KMS-11 (cell line): ENCODE measurements around the gene MIS18A.

Experiments
- H2AFZ ChIP-seq: fragments of 200-600 bp; sonication (generic); 2 replicates; pipeline ENCODE4 v1.6.1; 2016; ENCODE audit warnings: antibody characterized with exemption, mixed run types, low read depth
- H3K27ac ChIP-seq: fragments of 200-600 bp; sonication (generic); 2 replicates; pipeline ENCODE4 v1.6.1; 2016; ENCODE audit warnings: mild to moderate bottlenecking, mixed run types
- H3K27me3 ChIP-seq: fragments of 200-600 bp; sonication (generic); 2 replicates; pipeline ENCODE4 v1.6.1; 2017; ENCODE audit warnings: mild to moderate bottlenecking, low read depth, mixed run types, moderate library complexity; ENCODE audit not compliant: insufficient read depth
- H3K36me3 ChIP-seq: fragments of 200-600 bp; sonication (generic); 2 replicates; pipeline ENCODE4 v1.6.1; 2017; ENCODE audit warnings: mild to moderate bottlenecking, mixed run types; ENCODE audit not compliant: insufficient read depth
- H3K4me1 ChIP-seq: fragments of 200-600 bp; sonication (generic); 2 replicates; pipeline ENCODE4 v1.6.1; 2016; ENCODE audit warnings: mild to moderate bottlenecking, low read depth, mixed run types; ENCODE audit not compliant: poor library complexity, severe bottlenecking
- H3K4me2 ChIP-seq: fragments of 200-600 bp; sonication (generic); 2 replicates; pipeline ENCODE4 v1.7.0; 2016; ENCODE audit warnings: mild to moderate bottlenecking, mixed run types
- H3K4me3 ChIP-seq: fragments of 200-600 bp; sonication (generic); IDR thresholded peaks from 2 replicates; pipeline ENCODE4 v1.6.1; 2017; ENCODE audit warnings: low read depth, low read length, mixed read lengths; ENCODE audit not compliant: insufficient read depth
- H3K79me2 ChIP-seq: fragments of 200-600 bp; sonication (generic); 2 replicates; pipeline ENCODE4 v1.6.1; 2016; ENCODE audit warnings: low read depth, mixed run types; ENCODE audit not compliant: insufficient read depth
- H3K9ac ChIP-seq: fragments of 200-600 bp; sonication (generic); 2 replicates; pipeline ENCODE4 v1.6.1; 2016; ENCODE audit warnings: mild to moderate bottlenecking, mixed run types
- H4K20me1 ChIP-seq: fragments of 200-600 bp; sonication (generic); 2 replicates; pipeline ENCODE4 v1.6.1; 2016; ENCODE audit warnings: mild to moderate bottlenecking, mixed run types; ENCODE audit not compliant: insufficient read depth
- TF ChIP-seq, protein P1 (sequence below): fragments of 200-600 bp; sonication (generic); conservative IDR thresholded peaks from 2 replicates; pipeline ENCODE4 v1.6.1; 2017; ENCODE audit warnings: low read depth, mild to moderate bottlenecking, antibody characterized with exemption, low read length, moderate library complexity, mixed read lengths

Gene MIS18A

DNA sequence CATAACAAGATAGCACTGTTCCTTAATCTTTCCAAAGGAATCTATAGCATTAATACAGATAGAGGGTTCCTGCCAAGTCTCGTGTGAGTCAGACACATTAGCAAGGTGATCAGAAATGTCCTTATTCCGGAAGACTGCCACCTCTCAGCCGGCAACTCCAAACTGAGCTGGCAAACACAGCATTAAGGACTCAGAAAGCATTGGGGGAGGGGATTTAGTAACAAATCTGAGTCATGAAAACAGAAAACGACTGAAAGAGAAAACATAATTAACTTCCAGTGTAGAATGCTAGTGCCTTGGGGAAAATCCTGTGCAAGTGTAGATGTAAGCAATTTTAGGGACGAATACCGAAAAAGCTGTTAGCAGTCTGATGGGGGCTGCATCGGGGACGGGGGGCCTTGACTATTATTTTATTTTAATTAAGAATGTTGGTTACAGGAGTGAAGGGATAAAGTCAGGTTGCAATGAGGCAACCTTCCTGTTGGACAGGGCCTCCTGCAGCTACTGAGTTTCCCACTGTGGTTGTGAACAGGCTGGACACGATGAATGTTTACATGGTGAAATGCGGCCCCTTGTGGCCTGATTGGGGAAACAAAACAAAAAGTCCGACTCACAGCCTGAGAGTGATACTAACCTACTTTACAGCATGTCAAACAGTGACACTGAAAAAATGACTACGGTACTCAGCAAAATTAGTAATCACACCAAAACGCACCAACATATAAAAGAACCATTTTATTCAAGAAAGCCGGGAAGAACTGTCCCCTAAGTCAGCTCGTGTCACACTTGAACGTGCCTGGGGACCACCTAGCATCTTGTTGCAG lies 20.7 kb downstream of the MIS18A start:
- no peaks in the 10 kb centered on the region for H4K20me1 ChIP-seq
- H3K36me3 ChIP-seq = no peaks in the 10 kb centered on the region
- no peaks in the 10 kb centered on the region for H3K4me1 ChIP-seq
- H3K4me2 ChIP-seq = no peak overlapping the region
- no peaks in the 10 kb centered on the region for H3K79me2 ChIP-seq
- H3K27ac ChIP-seq = no peak overlapping the region
- H3K9ac ChIP-seq = no peak overlapping the region
- TF ChIP-seq, protein P1, sequence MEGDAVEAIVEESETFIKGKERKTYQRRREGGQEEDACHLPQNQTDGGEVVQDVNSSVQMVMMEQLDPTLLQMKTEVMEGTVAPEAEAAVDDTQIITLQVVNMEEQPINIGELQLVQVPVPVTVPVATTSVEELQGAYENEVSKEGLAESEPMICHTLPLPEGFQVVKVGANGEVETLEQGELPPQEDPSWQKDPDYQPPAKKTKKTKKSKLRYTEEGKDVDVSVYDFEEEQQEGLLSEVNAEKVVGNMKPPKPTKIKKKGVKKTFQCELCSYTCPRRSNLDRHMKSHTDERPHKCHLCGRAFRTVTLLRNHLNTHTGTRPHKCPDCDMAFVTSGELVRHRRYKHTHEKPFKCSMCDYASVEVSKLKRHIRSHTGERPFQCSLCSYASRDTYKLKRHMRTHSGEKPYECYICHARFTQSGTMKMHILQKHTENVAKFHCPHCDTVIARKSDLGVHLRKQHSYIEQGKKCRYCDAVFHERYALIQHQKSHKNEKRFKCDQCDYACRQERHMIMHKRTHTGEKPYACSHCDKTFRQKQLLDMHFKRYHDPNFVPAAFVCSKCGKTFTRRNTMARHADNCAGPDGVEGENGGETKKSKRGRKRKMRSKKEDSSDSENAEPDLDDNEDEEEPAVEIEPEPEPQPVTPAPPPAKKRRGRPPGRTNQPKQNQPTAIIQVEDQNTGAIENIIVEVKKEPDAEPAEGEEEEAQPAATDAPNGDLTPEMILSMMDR = peak; percentile 86
- no peak overlapping the region for H2AFZ ChIP-seq
- no peaks in the 10 kb centered on the region for H3K27me3 ChIP-seq
- H3K4me3 ChIP-seq = no peak overlapping the region

DNA sequence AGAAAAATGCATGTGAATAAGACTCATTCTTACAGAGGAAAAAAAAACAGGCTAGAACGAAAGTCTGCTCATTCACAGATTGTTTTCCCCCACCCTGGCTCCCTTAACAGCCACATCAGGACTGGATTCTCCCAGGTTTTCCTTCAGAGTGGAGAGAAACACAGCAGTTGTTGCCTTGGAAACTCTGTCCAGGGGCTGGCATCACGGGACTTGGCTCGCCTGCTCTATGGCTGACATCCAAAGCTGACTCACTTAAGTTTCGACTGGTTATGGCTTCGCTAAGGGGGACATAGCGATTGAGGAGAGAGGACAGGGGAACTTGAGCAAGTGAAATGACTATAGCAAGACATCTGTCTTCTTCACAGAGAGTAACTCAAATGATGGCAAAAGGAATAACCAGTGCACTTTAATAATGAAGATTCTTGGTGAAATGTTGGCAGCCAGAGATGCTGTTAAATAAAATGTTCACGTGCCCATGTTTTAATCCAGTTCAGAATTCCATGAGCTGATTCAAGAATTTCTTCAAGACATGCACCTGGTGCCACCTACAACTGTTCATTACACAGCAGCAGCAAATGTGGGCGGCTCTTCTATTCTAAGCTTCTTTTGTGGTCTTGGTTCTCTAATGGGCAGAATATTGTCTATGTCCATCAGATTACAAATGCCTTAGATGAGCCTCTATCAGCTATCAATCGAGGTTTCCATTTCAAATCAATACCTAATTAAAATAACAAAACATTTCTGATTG lies 21.8 kb downstream of the MIS18A start:
- Histone ChIP-seq H3K27ac (no peak overlapping the region), H3K4me3 (no peak overlapping the region), H2AFZ (no peak overlapping the region), H3K4me1 (no peaks in the 10 kb centered on the region), H3K27me3 (no peaks in the 10 kb centered on the region), H3K4me2 (no peak overlapping the region), H4K20me1 (no peaks in the 10 kb centered on the region), H3K9ac (no peak overlapping the region), H3K79me2 (no peaks in the 10 kb centered on the region), H3K36me3 (no peaks in the 10 kb centered on the region)
- TF ChIP-seq, protein P1 = no peak

DNA sequence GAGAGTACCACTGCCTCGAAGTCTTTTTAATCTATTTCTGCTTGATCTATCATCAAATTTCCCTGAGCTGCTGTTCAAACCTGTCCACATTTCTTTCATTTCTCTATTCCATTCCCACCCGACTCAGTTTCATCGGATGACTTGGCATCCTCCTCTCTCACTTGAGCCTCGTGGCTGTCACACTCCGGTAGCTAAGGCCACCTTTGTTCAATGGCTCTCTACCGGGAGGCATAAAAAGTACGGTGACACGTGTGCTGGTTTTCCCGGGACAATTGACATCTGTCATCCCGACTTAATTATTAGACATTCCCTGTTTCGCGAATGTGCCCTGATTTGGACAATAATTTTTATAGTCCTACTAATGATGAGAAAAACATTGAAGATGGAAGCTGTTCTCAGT lies 22.6 kb downstream of the MIS18A start:
- H3K9ac ChIP-seq = no peak overlapping the region
- no peaks in the 10 kb centered on the region for H4K20me1 ChIP-seq
- H2AFZ ChIP-seq = no peak overlapping the region
- TF ChIP-seq, protein P1 = no peak
- no peaks in the 10 kb centered on the region for H3K4me1 ChIP-seq
- no peaks in the 10 kb centered on the region for H3K79me2 ChIP-seq
- no peaks in the 10 kb centered on the region for H3K27me3 ChIP-seq
- H3K36me3 ChIP-seq = no peaks in the 10 kb centered on the region
- no peak overlapping the region for H3K27ac ChIP-seq
- no peak overlapping the region for H3K4me2 ChIP-seq
- H3K4me3 ChIP-seq = no peak overlapping the region

DNA sequence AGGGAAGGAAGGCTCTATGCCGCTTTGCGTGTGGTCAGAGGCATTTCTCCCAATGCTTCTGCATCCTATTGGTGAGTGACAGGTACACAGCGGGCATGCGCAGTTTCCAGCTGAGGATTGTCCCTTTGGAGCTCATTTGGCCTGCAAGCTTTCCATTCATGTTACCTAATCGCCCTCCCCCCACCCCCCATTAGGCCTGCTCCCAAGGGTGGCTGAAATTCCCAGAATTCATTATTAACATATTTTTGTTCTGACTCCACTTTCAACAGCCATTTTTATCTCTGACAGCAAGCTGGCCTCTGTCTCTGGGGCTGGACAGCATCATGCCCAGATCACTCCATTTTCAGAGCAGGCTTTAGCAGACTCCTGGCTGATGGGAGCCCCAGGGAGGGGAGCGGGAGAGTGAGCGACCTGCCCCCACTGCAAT lies 25.6 kb downstream of the MIS18A start:
- no peak overlapping the region for H3K4me3 ChIP-seq
- H3K79me2 ChIP-seq = no peaks in the 10 kb centered on the region
- TF ChIP-seq, protein P1 = no peak
- no peaks in the 10 kb centered on the region for H3K27me3 ChIP-seq
- no peak overlapping the region for H3K4me2 ChIP-seq
- no peaks in the 10 kb centered on the region for H4K20me1 ChIP-seq
- no peaks in the 10 kb centered on the region for H3K36me3 ChIP-seq
- no peak overlapping the region for H3K9ac ChIP-seq
- no peaks in the 10 kb centered on the region for H3K4me1 ChIP-seq
- no peak overlapping the region for H3K27ac ChIP-seq
- no peak overlapping the region for H2AFZ ChIP-seq
